Middle frontal gyrus (tissue), 1 donor: ENCODE measurements around the gene PAX4.

ENCODE experiments used
- DNase-seq: peaks from one replicate; pipeline ENCODE4 v3.0.0-alpha.2; 2015; ENCODE audit warnings: low spot score; ENCODE audit errors: extremely low spot score

Gene PAX4, protein sequence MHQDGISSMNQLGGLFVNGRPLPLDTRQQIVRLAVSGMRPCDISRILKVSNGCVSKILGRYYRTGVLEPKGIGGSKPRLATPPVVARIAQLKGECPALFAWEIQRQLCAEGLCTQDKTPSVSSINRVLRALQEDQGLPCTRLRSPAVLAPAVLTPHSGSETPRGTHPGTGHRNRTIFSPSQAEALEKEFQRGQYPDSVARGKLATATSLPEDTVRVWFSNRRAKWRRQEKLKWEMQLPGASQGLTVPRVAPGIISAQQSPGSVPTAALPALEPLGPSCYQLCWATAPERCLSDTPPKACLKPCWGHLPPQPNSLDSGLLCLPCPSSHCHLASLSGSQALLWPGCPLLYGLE

DNA sequence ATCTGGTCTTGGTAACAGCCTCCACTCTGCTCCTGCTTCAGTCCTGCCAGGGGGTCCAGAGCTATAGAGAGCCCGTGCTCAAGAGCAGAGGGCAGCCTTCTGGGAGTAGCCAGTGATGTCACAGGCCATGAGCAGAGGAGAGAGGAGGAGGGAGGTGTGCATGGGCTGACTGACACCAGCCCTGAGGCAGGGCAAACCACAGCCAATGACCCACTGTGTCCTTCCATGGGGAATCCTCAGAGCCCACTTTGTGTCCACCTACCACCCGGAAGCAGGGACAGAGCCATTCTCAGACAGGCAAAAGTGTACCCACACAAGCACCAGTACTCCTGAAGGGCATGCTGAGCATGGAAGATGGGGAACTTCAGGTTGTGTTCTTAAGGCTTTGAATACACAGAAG lies at the start of gene PAX4:
Gene PAX4, minus strand, starts transcription at position 101 of the 400 bp plus-strand sequence. CDS start 2,214 bp downstream, outside the sequence.
- no peak for DNase-seq

GRCh38 chr7:127667017-127667670 lies 49.2 kb upstream of the PAX4 start:
- no peak for DNase-seq

GRCh38 chr7:127666602-127667001 lies 48.7 kb upstream of the PAX4 start:
- DNase-seq = no peak

- no peak for DNase-seq
Observed at GRCh38 chr7:127665922-127666321, 48.0 kb upstream of the PAX4 start.

GRCh38 chr7:127658970-127659630 lies 41.2 kb upstream of the PAX4 start:
- DNase-seq = no peak

DNA sequence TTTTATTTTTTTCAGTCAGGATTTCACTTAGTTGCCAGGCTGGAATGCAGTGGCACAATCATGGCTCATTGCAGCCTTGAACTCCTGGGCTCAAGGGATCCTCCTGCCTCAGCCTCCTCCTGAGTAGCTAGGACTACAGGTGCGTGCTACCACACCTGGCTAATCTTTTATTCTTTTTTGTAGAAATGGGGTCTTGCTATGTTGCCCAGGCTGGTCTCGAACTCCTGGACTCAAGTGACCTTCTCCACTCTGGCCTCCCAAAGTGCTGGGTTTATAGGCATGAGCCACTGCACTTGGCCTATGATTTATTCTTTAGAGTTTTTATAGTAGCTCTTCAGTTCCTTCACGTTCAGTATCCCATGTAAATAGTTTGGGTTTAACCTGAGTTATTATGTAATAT lies 39.6 kb upstream of the PAX4 start:
- DNase-seq = no peak

DNA sequence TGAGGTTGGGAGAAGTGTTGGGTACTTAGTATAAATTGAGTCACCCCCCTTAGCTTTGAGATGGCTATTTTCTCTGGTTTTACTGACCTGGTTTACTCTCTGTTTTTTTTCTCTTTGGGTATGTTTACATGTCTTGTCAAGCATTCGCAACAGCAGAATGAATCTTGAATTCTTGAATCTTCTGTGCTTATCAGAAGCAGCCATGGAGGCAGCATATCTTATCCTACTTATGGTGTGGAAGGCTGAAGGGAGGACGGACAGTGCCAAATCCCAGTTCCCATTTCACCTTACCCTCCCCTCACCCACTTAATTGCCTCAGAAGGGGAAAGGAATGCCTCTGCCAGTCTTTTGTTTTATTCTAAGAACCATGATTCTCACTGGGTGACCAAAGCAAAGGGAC lies 37.8 kb upstream of the PAX4 start:
- no peak for DNase-seq

- no peak for DNase-seq
Observed at GRCh38 chr7:127654404-127655394, 36.8 kb upstream of the PAX4 start.

- no peak for DNase-seq
Observed at GRCh38 chr7:127653396-127653795, 35.5 kb upstream of the PAX4 start.

- DNase-seq = no peak
Observed at GRCh38 chr7:127652333-127653248, 34.6 kb upstream of the PAX4 start.

DNA sequence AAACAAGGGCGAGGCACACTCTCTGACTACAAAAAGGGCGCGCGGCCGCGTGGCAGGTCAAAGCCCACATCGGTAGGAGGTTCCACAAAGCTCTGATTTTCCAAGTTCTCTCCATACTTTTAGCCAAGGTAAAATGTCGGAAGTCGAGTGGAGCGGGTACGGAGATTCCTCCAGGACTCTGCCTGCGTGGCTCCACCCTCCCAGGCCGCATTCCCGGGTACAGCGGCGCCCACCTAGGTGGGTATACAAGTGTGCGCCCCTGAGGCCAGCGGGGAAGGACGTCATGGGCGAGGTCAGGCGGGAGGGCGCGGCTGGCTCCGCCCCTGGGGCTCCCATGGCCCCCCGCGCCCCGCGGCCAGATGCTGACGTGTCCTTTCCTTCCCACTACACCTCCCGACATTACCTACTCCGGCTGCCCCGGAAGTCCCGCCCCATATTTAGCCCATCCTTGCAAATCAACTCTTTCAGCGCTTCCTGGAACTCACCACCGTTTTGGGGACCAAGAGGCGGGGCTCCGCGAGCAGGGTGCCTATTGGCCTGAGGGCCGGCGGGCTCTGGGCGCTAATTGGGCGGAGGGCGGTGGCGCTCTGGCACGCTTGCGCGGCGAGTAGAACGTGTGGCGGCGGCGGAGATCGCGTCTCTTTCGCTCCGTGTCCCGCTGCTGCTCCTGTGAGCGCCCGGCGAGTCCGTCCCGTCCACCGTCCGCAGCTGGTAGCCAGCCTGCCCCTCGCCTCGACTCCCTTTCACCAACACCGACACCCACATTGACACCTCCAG lies 33.8 kb upstream of the PAX4 start, which contains the start of gene SND1:
Gene SND1, plus strand, starts transcription at position 639 of the 777 bp plus-strand sequence. CDS start 180 bp downstream, outside the sequence.
- peak; percentile 98 for DNase-seq

DNA sequence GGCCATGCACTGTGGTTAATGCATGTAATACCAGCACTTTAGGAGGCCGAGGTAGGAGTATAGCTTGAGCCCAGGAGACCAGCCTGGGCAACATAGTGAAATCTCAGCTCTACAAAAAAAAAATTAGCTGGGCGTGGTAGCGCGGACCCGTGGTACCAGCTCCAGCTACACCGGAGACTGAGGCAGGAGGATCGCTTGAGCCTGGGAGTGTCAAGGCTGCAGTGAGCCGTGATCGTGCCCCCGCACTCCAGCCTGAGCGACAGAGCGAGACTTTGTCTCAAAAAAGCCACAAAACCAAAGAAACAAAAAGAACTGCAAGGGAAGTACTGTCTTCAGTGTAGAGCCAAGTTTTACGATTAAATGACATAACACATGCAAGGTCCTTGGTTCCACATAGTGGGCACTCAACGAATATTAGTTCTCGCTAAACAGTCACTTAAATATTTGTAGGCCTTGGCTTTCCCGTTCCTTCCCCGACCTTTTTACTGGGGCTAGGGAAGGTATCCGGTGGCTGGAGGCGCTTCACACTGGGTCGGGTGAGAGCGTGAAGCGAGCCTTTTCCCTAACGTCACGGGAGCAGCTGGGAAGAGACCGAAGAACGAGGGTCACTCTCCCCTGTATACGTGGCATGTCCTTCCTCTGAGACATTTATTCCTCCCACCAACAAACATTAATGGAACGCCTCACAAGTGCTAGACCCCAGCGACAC lies 33.1 kb upstream of the PAX4 start:
- DNase-seq = no peak

- DNase-seq = no peak
Observed at GRCh38 chr7:127648986-127649385, 31.0 kb upstream of the PAX4 start.

- DNase-seq = no peak
Observed at GRCh38 chr7:127647636-127648035, 29.7 kb upstream of the PAX4 start.

GRCh38 chr7:127644484-127644883 lies 26.5 kb upstream of the PAX4 start:
- DNase-seq = no peak

- DNase-seq = no peak
Observed at GRCh38 chr7:127638197-127638596, 20.3 kb upstream of the PAX4 start.

DNA sequence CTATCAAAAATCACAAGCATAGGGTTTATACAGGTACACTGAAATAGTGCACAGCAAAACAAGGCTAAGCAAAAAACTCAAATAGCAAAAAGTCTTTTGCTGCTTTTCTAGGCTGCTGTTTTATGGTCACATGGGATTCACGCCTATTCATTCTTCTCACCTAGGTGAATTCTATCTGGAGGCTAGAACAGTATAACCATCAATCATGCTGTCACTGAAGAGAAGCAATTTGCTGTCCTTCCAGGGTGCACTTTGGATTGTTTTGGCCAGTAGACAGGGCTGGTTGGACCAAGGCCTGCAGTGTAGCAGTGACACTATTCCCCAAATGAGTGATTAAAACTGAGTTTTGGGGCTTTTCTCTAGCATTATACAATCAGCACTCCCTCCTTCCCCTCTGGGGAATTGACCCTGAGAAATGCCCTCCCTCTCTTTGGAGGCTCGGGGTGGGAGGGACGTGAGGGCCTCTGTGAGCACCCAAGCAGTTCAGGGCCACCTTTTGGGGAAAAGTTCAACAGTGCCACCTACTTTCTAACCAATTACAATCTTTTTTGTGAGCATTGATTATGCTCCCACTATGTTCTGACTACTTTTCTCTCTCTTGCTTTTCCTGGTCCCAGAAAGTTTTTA lies 17.8 kb upstream of the PAX4 start:
- no peak for DNase-seq

- no peak for DNase-seq
Observed at GRCh38 chr7:127632276-127632910, 14.5 kb upstream of the PAX4 start.
